ENCODE measurements around the gene PRKCA.
"Not testable (repeated sequence)": the region's sequence is repeated elsewhere in the genome, so short reads cannot be mapped to it uniquely, and the experiment has no call there.

Gene PRKCA

GRCh38 chr17:66695098-66695497, 392.7 kb downstream of the PRKCA start:
- TF ChIP-seq GATA1 (IDR thresholded peaks at IDR 0.05; ENCODE audit: low read depth, low read length), result no peak
- no peak for TF ChIP-seq POLR2A (IDR thresholded peaks at IDR 0.05; ENCODE audit: low read length)
- DNase-seq, result no peak

GRCh38 chr17:66698270-66698669, 395.9 kb downstream of the PRKCA start:
- DNase-seq, result no peak
- no peak for TF ChIP-seq GATA1 (IDR thresholded peaks at IDR 0.05; ENCODE audit: low read depth, low read length)
- TF ChIP-seq POLR2A (IDR thresholded peaks at IDR 0.05; ENCODE audit: low read length), result no peak

GRCh38 chr17:66701462-66701861, 399.0 kb downstream of the PRKCA start:
- DNase-seq, result no peak
- TF ChIP-seq POLR2A (IDR thresholded peaks at IDR 0.05; ENCODE audit: low read length) (no peak), GATA1 (IDR thresholded peaks at IDR 0.05; ENCODE audit: low read depth, low read length) (no peak)

GRCh38 chr17:66702106-66702936, 399.9 kb downstream of the PRKCA start:
- no peak for TF ChIP-seq POLR2A (IDR thresholded peaks at IDR 0.05; ENCODE audit: low read length)
- TF ChIP-seq GATA1 (IDR thresholded peaks at IDR 0.05; ENCODE audit: low read depth, low read length), result no peak
- DNase-seq, result no peak

GRCh38 chr17:66704858-66705520, 402.6 kb downstream of the PRKCA start:
- TF ChIP-seq POLR2A (IDR thresholded peaks at IDR 0.05; ENCODE audit: low read length) (no peak), GATA1 (IDR thresholded peaks at IDR 0.05; ENCODE audit: low read depth, low read length) (no peak)
- no peak for DNase-seq

GRCh38 chr17:66706851-66707450, 404.5 kb downstream of the PRKCA start:
- TF ChIP-seq GATA1 (IDR thresholded peaks at IDR 0.05; ENCODE audit: low read depth, low read length) (no peak), POLR2A (IDR thresholded peaks at IDR 0.05; ENCODE audit: low read length) (no peak)
- no peak for DNase-seq

- TF ChIP-seq GATA1 (IDR thresholded peaks at IDR 0.05; ENCODE audit: low read depth, low read length), result no peak
- no peak for TF ChIP-seq POLR2A (IDR thresholded peaks at IDR 0.05; ENCODE audit: low read length)
Observed at GRCh38 chr17:66711401-66711800, 409.0 kb downstream of the PRKCA start.

GRCh38 chr17:66711881-66712321, 409.5 kb downstream of the PRKCA start:
- DNase-seq, result no peak
- no peak for TF ChIP-seq POLR2A (IDR thresholded peaks at IDR 0.05; ENCODE audit: low read length)
- no peak for TF ChIP-seq GATA1 (IDR thresholded peaks at IDR 0.05; ENCODE audit: low read depth, low read length)

More at GRCh38 chr17:66711401-66711800, 409.0 kb downstream of the PRKCA start:
- no peak for DNase-seq

- TF ChIP-seq GATA1 (IDR thresholded peaks at IDR 0.05; ENCODE audit: low read depth, low read length), result no peak
- no peak for TF ChIP-seq POLR2A (IDR thresholded peaks at IDR 0.05; ENCODE audit: low read length)
- DNase-seq, result no peak
Observed at GRCh38 chr17:66712453-66712852, 410.0 kb downstream of the PRKCA start.

- not testable (repeated sequence) for DNase-seq
Observed at GRCh38 chr17:66713021-66713532, 410.7 kb downstream of the PRKCA start.

- TF ChIP-seq POLR2A (IDR thresholded peaks at IDR 0.05; ENCODE audit: low read length) (no peak), GATA1 (IDR thresholded peaks at IDR 0.05; ENCODE audit: low read depth, low read length) (no peak)
Observed at GRCh38 chr17:66713533-66714042, 411.2 kb downstream of the PRKCA start.

GRCh38 chr17:66714046-66715023, 411.9 kb downstream of the PRKCA start:
- no peak for DNase-seq
- TF ChIP-seq GATA1 (IDR thresholded peaks at IDR 0.05; ENCODE audit: low read depth, low read length) (no peak), POLR2A (IDR thresholded peaks at IDR 0.05; ENCODE audit: low read length) (no peak)

More at GRCh38 chr17:66713533-66714042, 411.2 kb downstream of the PRKCA start:
- DNase-seq, result no peak

Data from erythroblast (primary cell).